Fibroblast of mammary gland (primary cell): ENCODE data around the gene CYP2C19.
"Not testable (repeated sequence)": the region's sequence is repeated elsewhere in the genome, so short reads cannot be mapped to it uniquely, and the experiment has no call there.

Source experiments
- DNase-seq: peaks from one replicate; pipeline ENCODE4 v3.0.0-alpha.2; 2010; ENCODE audit warnings: low read depth
- H3K4me3 ChIP-seq: 2 replicates; pipeline ENCODE4 v1.5.1; 2011; ENCODE audit warnings: low read depth, mild to moderate bottlenecking, low read length, moderate library complexity; ENCODE audit not compliant: control insufficient read depth
- CTCF ChIP-seq: conservative IDR thresholded peaks from 2 replicates; pipeline ENCODE4 v1.5.1; 2011; ENCODE audit warnings: low read depth, low read length, inconsistent platforms; ENCODE audit not compliant: control insufficient read depth, insufficient read depth

Gene CYP2C19

GRCh38 chr10:94878649-94879048 is 116.2 kb downstream of the CYP2C19 start:
- no peak overlapping the region for H3K4me3 ChIP-seq
- DNase-seq: no peak
- no peak for TF ChIP-seq CTCF

DNA sequence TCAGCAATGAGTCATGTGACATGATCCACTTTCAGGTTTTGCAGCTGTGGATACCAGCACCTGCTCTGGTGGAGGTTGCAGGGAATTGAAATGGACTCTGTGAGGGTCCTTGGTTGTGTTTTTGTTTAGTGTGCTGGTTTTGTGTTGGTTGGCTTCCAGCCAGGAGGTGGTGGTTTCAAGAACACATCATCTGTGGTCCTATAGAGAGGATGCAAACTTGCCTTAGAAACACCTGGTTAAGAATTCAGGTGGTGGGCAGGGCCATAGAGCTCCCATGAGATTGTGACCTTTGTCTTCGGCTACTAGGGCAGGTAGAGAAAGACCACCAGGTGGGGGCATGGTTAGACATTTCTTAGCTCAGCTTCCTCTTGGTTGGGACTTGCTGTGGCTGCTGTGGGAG is 116.7 kb downstream of the CYP2C19 start:
- TF ChIP-seq CTCF: no peak
- DNase-seq: no peak
- H3K4me3 ChIP-seq: no peak overlapping the region

- no peak for TF ChIP-seq CTCF
- DNase-seq: no peak
- no peak overlapping the region for H3K4me3 ChIP-seq
Observed at GRCh38 chr10:94889123-94889522, 126.6 kb downstream of the CYP2C19 start.

- no peak for TF ChIP-seq CTCF
- no peak for DNase-seq
- H3K4me3 ChIP-seq: no peak overlapping the region
Observed at GRCh38 chr10:94890264-94891022, 128.0 kb downstream of the CYP2C19 start.

- not testable (repeated sequence) for DNase-seq, H3K4me3 ChIP-seq
Observed at GRCh38 chr10:94898414-94898813, 135.9 kb downstream of the CYP2C19 start.

DNA sequence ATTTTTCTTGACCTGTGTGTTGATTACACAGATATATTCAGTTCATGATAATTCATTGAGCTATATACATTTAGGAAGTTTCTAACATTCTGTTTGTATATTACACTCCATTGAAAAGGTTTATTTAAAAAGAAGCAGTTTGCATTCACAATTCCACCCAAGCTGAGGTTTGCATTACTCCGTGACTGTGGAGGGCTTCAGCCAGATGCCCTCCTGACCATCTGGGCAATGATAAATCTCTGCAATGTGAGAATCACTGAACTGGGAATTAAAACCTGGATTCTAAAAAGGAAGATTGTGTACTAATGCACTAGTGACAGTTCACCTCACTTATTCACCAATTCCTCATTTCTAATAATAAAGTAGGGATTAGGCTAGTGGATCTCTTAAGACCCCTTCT is 139.6 kb downstream of the CYP2C19 start:
- DNase-seq: no peak
- H3K4me3 ChIP-seq: no peak overlapping the region
- TF ChIP-seq CTCF: no peak

DNA sequence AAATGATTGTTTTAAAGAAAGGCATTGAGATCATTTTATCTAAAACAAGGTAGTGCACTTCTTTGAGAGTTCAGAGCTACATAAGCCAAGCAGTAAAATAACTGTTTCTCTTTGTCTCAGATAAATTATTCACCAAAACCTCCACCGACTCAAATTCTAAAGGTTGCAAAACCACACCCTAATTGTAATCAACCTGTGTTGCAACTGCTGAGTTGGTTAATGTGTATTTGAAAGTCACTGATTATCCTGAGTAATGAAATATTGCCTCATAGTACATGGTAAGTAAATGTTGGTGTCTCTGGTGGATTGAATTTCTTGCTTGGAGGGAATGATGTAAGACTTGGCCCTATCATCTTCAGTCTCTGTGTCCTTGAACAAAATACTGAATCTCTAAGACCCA is 140.1 kb downstream of the CYP2C19 start:
- DNase-seq: no peak
- H3K4me3 ChIP-seq: no peak overlapping the region
- TF ChIP-seq CTCF: no peak
